ENCODE measurements around the gene PPDPF.
"Not testable (repeated sequence)": the region's sequence is repeated elsewhere in the genome, so short reads cannot be mapped to it uniquely, and the experiment has no call there.

Gene PPDPF

DNA sequence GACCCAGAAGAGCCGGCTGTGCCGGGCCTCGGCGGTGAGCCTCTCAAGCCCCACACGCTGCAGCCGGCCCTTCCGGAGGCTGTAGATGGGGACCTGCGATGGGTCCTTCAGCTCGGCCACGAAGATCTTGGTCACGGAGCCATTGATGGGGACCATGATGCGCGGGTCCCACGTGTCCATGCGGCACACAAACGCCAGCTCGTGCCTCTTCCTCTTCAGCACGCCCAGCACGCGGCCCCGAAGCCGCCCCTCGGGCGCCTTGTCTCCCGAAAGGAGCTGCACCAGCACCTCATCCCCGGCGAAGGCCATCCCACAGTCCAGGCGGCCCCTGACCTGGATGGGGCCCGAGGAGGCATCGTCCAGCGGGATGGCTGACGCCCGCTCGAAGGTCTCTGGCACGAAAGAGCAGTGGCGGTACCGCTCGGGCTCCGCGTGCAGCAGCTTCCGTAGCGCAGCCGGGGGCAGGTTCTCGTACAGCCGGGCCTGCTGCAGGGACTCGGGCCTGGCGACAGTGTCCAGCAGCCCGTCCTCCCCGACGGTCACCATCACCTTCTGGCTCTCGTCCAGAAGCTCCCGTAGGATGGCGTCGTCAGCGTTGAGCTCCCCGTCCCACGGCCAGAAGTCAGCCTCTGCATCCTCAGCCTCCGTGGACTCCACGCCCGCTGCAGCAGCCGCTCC, 44.6 kb downstream of the PPDPF start:
- DNase-seq (ENCODE audit: low spot score) = no peak

DNA sequence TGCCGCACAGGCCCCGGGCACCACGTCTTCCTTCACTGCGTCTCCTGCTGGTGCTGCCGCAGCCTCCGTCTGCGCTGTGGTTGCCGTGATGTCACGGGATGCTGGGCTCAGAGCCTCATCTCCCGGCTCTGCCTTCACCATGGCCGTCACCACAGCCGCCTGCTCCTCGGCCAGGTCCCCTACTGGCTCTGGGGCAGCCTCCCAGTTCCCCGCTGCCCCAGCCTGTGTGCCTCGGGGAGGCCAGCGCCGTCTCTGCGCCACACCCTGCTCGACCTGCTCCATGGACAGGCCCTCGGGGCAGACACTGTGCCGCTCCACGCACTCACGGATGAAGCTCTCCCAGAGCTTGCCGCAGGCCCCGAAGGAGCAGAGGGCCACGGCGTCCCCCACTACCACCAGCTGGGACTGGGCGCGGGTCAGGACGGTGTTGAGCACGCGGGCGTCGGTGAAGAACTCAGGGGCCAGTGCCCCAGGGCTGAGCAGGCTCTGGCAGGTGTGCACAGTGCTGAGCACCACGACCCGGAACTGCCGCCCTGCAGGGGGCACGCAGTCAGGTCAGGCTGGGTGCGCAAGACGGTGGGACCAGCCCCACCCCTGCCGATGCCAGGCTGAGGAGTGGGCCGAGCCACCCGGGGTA, 45.3 kb downstream of the PPDPF start:
- no peak for DNase-seq (ENCODE audit: low spot score)

DNA sequence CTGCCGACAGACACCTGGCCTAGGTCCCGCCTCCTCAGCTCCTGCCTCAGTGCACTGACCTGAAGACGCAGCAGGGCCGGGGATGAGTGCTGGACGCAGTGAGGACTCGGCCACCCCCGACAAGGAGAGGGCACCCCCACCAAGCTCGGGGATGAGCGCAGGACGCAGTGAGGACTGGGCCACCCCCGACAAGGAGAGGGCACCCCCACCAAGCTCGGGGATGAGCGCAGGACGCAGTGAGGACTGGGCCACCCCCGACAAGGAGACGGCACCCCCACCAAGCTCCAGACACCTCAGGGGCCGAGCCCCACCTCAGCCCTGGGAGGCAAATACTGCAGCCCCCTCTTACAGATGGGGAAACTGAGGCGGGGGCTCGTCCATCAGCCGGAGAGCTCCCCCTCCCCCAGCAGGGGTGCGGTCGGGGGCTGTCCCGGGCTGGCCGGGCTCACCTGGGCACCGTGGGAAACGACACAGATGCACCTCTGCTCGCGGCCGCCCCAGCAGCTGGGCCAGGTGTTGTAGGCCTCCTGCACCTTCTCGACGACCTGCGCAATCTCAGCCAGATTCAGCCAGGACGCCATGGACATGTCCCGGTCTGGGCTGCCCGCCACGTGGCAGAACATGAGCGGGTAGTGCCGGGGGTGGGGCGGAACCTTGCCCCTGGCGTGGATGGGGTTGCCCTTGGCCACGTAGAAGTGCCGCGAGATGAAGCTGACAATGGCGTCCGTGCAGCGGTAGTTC, 46.0 kb downstream of the PPDPF start:
- DNase-seq (ENCODE audit: low spot score) = no peak

DNA sequence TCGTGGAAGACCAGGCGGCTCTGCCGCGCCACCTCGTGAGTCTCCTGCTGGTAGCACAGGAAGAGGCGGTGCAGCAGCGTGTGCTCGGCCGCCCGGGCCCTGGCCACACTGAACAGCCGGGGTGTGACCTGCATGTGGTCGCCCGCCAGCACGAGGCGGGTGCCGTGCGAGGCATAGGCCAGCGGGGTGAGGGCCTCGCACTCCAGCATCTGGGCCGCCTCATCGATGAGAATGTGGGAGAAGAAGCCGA, 46.5 kb downstream of the PPDPF start:
- DNase-seq (ENCODE audit: low spot score) = no peak

DNA sequence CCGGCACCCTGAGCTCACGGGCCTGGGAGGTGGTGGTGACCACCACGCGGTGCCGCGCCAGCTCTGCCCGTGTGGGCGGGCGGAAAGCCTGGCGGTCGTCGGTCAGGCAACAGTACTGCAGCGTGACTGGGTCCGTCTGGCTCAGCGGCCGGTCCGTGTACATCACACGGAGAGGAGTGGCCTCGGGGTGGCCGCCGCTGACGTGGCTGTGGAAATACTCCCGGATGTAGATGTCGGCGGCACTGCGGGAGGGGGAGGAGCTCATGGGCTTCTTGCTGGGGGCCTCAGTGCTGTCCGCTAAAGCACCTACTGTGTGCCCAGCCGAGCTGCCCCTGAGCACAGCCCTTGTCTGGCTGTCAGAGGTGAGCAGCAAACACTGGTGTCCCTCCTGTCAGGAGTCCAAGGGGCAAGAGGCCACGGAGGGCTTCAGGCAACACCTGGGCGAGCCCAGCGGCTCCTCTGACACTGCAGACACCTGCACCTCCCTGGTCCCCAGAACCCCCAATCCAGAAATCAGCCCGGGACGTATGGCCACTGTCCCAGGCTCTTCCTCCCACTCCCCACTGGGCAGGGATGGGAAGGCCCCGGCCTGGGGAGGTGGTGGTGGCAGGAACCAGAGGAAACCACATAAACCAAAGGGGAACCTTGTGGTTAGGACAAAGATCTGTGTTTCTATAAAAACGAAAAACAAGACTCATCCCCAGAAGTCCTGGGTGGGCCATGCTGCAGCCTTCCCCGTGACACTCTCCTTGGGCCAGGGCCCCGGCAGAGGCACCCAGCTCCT, 47.0 kb downstream of the PPDPF start:
- DNase-seq (ENCODE audit: low spot score) = no peak

DNA sequence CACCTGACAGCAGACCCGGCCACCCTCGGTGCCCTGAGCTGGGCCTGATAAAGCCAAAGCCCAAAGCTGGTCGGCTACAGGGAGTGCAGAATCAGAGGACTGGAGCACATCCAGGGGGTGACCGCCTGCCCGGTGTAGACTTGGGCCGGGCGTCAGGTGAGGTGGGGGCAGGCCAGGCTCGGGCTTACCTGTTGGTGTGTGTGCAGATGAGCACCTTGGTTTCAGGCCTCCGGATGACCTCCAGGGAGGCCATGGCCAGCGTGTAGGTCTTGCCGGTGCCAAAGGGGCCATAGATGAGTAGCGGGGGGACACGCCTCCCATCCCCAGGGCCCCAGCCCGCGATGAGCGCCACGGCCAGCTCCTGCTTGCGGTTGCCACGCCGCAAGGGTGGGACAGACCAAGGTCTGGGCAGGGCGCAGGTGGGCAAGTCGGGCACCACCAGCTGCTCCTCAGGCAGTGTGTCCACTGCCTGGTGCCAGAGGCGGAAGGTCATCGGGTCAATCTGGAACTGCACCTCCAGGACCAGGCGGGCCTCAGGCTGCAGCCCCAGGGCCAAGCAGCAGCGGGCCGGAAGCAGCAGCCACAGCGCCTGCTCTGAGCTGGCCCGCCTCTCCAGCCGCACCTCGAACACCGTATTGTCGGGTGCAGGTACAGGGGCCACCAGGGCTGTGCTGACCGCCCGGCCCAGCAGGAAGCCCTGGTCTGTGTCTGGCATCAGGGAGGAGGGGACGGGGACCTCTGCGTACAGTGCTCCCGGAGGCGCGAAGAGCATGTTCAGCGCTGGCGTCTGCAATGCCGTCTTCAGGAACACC, 47.8 kb downstream of the PPDPF start:
- no peak for DNase-seq (ENCODE audit: low spot score)

DNA sequence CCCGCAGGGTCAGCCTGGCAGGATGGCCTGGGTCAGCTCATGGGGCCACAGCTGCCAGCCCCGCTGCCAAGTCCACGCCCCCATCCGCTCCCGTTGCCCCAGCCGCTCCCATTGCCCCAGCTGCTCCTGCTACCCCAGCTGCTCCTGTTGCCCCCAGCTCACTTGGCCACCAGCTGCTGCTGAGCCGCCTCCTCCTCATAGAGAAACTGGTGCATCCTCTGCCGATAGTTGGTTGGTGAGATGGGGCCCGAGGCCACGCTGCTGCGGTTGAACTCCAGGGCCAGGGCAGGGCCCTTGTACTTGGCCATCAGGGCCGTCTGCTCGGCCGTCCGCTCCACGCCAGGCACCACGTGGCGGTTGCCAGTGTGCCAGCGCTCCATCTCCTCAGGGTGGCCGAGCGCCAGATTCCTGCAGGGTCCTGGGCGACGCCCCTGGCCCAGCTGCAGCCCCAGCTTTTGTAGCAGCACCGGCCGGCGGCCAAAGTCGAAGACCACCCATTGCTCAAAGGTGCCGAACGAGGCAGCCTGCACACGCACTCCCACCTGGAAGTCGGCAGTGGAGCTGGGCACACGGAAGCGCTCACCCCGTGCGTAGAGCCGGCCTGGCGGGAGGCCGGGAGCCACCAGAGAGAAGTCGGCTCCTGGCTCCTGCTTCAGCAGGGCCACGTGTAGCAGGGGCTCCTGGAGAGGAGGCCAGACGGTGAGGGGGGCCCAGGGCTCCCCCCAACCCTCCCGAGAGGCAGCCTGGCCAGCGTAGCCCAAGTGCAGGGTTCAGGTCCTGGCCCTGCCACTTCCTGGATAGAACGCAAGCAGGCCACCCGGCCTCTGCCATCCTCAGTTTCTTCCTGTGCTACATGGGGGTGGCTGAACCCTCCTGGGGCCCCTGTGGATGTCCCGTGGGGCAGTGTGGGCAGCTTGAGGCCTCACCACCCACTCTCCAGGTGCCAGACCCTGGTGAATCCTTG, 48.7 kb downstream of the PPDPF start:
- DNase-seq (ENCODE audit: low spot score) = no peak

DNA sequence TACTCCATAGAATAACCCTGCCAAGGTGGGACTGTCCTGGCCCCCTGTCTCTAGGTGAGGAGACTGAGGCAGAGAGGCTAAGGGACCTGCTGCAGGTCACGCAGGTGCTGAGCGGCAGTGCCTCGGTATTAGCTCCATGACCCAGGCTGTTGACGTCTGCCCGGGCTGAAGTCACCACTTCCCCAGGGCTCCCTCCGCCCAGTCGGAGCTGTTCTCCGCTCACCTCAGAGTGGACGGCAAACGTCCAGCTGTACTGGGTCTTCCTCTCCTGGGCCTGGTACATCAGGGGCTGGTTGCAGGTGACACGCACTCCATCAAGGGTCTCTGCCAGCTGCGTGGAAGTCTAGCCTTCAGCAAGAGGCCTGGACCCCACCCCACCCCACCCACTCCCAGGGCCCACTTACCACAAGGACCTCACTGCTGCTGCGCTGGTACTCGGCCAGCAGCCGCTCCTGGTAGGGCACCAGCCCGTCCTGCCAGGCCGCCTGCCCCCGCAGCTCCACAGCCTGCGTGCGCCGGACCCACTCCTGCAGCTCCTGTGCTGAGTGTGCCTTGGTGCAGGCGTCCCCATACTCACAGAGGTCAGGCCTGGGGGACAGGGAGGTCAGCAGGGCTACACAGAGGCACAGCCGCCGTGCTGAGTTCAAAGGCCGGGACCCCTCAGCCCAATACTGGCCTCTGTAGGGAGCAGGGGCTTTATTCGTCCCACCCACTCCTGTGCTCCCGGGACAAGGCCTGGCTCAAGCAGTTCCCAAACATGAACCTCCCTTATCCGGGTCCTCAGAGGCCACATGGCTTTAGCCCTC, 49.9 kb downstream of the PPDPF start:
- DNase-seq (ENCODE audit: low spot score) = no peak

DNA sequence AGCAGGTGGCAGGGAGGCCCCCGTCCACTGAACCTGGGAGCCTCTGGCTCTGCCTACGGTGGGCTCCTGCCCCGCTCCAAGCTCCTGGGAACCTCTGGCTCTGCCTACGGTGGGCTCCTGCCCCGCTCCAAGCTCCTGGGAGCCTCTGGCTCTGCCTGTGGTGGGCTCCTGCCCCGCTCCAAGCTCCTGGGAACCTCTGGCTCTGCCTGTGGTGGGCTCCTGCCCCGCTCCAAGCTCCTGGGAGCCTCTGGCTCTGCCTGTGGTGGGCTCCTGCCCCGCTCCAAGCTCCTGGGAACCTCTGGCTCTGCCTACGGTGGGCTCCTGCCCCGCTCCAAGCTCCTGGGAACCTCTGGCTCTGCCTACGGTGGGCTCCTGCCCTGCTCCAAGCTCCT, 50.5 kb downstream of the PPDPF start:
- not testable (repeated sequence) for DNase-seq (ENCODE audit: low spot score)
